K562 (cell line): Measurements from ENCODE around the gene MYRIP. TPM values are rescaled to one million over a fixed set of nuclear protein-coding genes. Genes with fewer than 3 reads are reported as not detected.

Experiments used
- ATAC-seq: fragments of 200-7000 bp; cut with Tn5 transposase; 3 replicates; pipeline ENCODE4 v1.9.1; 2020; ENCODE audit warnings: moderate library complexity
- BruUV-seq: library from RNA; stranded (reverse); fragments of 400-500 nt; replicated peaks from 2 replicates; lab custom pipeline; 2021; lab: Mats Ljungman, UMichigan
- CTCF ChIA-PET: fragments of 300-600 bp; formaldehyde crosslinking; extraction: SDS; loops from one replicate; lab custom pipeline; 2021; ENCODE audit warnings: low intra/inter-chr PET ratio; lab: Yijun Ruan, JAX
- POLR2A ChIA-PET: fragments of 300-600, 350-650 bp; sonication (Branson Sonifier 250); formaldehyde crosslinking; extraction: SDS; loops from one replicate; lab custom pipeline; 2021; ENCODE audit warnings: antibody characterized with exemption, inconsistent platforms; lab: Yijun Ruan, JAX
- DNase-seq, 4 experiments: peaks; one replicate each; pipeline versions ENCODE4 v3.0.0 to v3.0.0-alpha.2; 2011 to 2018; ENCODE audit warnings: low spot score in 3 of 4, mixed read lengths in 3 of 4; ENCODE audit errors: extremely low read depth in 1 of 4
- FAIRE-seq: peaks from 2 replicates; lab custom pipeline; 2011; peaks lifted over from hg19 to GRCh38; lab: Jason Lieb, UNC
- H2AFZ ChIP-seq: 2 replicates; pipeline ENCODE4 v1.6.0; 2011; ENCODE audit warnings: low read depth, low read length, control low read depth, inconsistent platforms
- H3K27ac ChIP-seq: fragments of 200-600 bp; 3 replicates; pipeline ENCODE4 v1.8.0; 2011; ENCODE audit warnings: low read depth, mild to moderate bottlenecking, control low read depth, inconsistent platforms, low read length, moderate library complexity, mixed read lengths; ENCODE audit errors: extremely low read depth
- H3K27me3 ChIP-seq, 2 experiments: fragments of 300-600 bp in 1 of 2; 2 replicates in 1 of 2; 3 replicates in 1 of 2; pipeline versions ENCODE4 v1.6.0 to v1.8.0; 2011; ENCODE audit warnings: inconsistent platforms in 2 of 2, low read length in 2 of 2, mild to moderate bottlenecking in 1 of 2, mixed read lengths in 1 of 2, moderate library complexity in 1 of 2; ENCODE audit not compliant: control insufficient read depth in 2 of 2, insufficient read depth in 2 of 2
- H3K36me3 ChIP-seq: fragments of 300-600 bp; 3 replicates; pipeline ENCODE4 v1.8.0; 2011; ENCODE audit warnings: mild to moderate bottlenecking, low read length, inconsistent platforms; ENCODE audit not compliant: control insufficient read depth, insufficient read depth
- H3K4me1 ChIP-seq, 2 experiments: fragments of 200-600 bp in 1 of 2; replicated peaks in 1 of 2; 2 replicates in 1 of 2; 3 replicates in 1 of 2; pipeline versions ENCODE4 v1.5.1 to v1.8.0; 2011; ENCODE audit warnings: inconsistent platforms in 2 of 2, low read length in 2 of 2, mild to moderate bottlenecking in 1 of 2, mixed read lengths in 1 of 2, moderate library complexity in 1 of 2; ENCODE audit not compliant: control insufficient read depth in 2 of 2, insufficient read depth in 2 of 2
- H3K4me2 ChIP-seq: 2 replicates; pipeline ENCODE4 v1.6.1; 2011; ENCODE audit warnings: low read length, control low read depth, inconsistent platforms, mixed read lengths; ENCODE audit not compliant: insufficient read depth
- H3K4me3 ChIP-seq: fragments of 200-600 bp; sonication (generic), shearing (Covaris generic); 2 replicates; pipeline ENCODE4 v1.5.1; 2016; ENCODE audit warnings: control low read depth, inconsistent platforms
- H3K79me2 ChIP-seq: fragments of 200-600 bp; 3 replicates; pipeline ENCODE4 v1.8.0; 2011; ENCODE audit warnings: low read length, inconsistent platforms; ENCODE audit not compliant: control insufficient read depth, insufficient read depth
- H3K9ac ChIP-seq, 2 experiments: 2 replicates each; pipeline versions ENCODE4 v1.6.0 to v1.6.1; 2011; ENCODE audit warnings: low read depth in 2 of 2, low read length in 2 of 2, control low read depth in 1 of 2, inconsistent platforms in 1 of 2, mild to moderate bottlenecking in 1 of 2, mixed read lengths in 1 of 2; ENCODE audit not compliant: insufficient read depth in 1 of 2
- H3K9me1 ChIP-seq: one replicate; pipeline ENCODE4 v1.6.0; 2011; ENCODE audit warnings: inconsistent platforms, mild to moderate bottlenecking, low read length, moderate library complexity; ENCODE audit not compliant: control insufficient read depth, insufficient read depth
- H3K9me3 ChIP-seq: replicated peaks from 2 replicates; pipeline ENCODE4 v1.5.1; 2011; ENCODE audit warnings: low read depth, low read length, inconsistent platforms; ENCODE audit not compliant: control insufficient read depth, insufficient read depth
- H4K20me1 ChIP-seq: replicated peaks from 2 replicates; pipeline ENCODE4 v1.6.1; 2011; ENCODE audit warnings: low read length, inconsistent platforms, mixed read lengths; ENCODE audit not compliant: control insufficient read depth, insufficient read depth
- ADNP ChIP-seq: fragments of 200-800 bp; sonication (Bioruptor generic); IDR thresholded peaks from 2 replicates; pipeline ENCODE4 v1.6.1; 2016; ENCODE audit warnings: missing genetic modification characterization, missing compliant biosample characterization
- DMBX1 ChIP-seq: fragments of 250-450 bp; sonication (Bioruptor Pico); IDR thresholded peaks from 2 replicates; pipeline ENCODE4 v1.8.0; 2022; ENCODE audit warnings: inconsistent platforms, mild to moderate bottlenecking, moderate library complexity, borderline replicate concordance
- MBD2 ChIP-seq: sonication (generic); IDR thresholded peaks from 2 replicates; pipeline ENCODE4 v1.6.1; 2016; ENCODE audit warnings: low read depth, borderline replicate concordance
- NCOA6 ChIP-seq: fragments of 450-650 bp; IDR thresholded peaks from 2 replicates; pipeline ENCODE4 v1.6.1; 2017; ENCODE audit warnings: mild to moderate bottlenecking
- PHB2 ChIP-seq: fragments of 450-650 bp; IDR thresholded peaks from 2 replicates; pipeline ENCODE4 v1.6.1; 2017; ENCODE audit warnings: low read depth
- PURB ChIP-seq: sonication (generic); formaldehyde crosslinking; IDR thresholded peaks from 2 replicates; pipeline ENCODE4 v1.9.0; 2021; ENCODE audit warnings: low read depth, mild to moderate bottlenecking, missing genetic modification reagents
- SMARCE1 ChIP-seq: fragments of 450-650 bp; IDR thresholded peaks from 2 replicates; pipeline ENCODE4 v1.7.1; 2016; ENCODE audit warnings: mild to moderate bottlenecking
- UBTF ChIP-seq, 2 experiments: IDR thresholded peaks; 2 replicates each; pipeline ENCODE4 v1.6.1; 2012; ENCODE audit warnings: improper control_type of control experiment in 2 of 2, low read depth in 2 of 2, low read length in 2 of 2, borderline replicate concordance in 1 of 2
- WGBS: fragments of 100-300 bp; shearing (Covaris generic); methylation state at CpG from one replicate; pipeline ENCODE4 v1.1.6; 2016; ENCODE audit warnings: low coverage, mixed read lengths; ENCODE audit not compliant: insufficient coverage; ENCODE audit errors: missing lambda C conversion rate; 5-methylcytosine and 5-hydroxymethylcytosine counted together
- in situ Hi-C: fragments of 300-500 bp; cut with MboI; formaldehyde crosslinking; loops from 4 replicates; pipeline ENCODE4 v1.15.0; 2018; ENCODE audit warnings: inconsistent platforms, mixed read lengths
- intact Hi-C: fragments of 100-400 bp; cut with micrococcal nuclease; formaldehyde crosslinking; loops from 2 replicates; pipeline ENCODE4 v1.14.2; 2022
- polyA plus RNA-seq, 8 experiments: library from polyadenylated mRNA; depleted of rRNA in 4 of 8; stranded (reverse) in 5 of 8; unstranded in 3 of 8; fragments of >200 nt; fragmentation: Nextera tagmentation in 2 of 8; fragmentation: Illumina TruSeq in 1 of 8; extraction: Ambion mirVana in 2 of 8; extraction: Trizol in 1 of 8; gene quantifications; 2 replicates each; pipeline versions ENCODE4 v1.2.1 to v1.2.3, GENCODE V29; 2011 to 2014; ENCODE audit warnings: inconsistent platforms in 1 of 8, missing spikeins in 1 of 8
- total RNA-seq, 7 experiments: library from RNA; depleted of rRNA in 6 of 7; stranded (reverse); fragments of >200 nt in 6 of 7; fragmentation: Illumina TruSeq in 2 of 7; extraction: Trizol in 2 of 7; gene quantifications; 2 replicates each; pipeline versions ENCODE4 v1.2.1 to v1.2.3, GENCODE V29; 2011 to 2021; ENCODE audit warnings: low replicate concordance in 1 of 7
- TF ChIP-seq, protein P1 (sequence below), 2 experiments: fragments of 450-650 bp; formaldehyde crosslinking in 1 of 2; IDR thresholded peaks; 2 replicates each; pipeline versions ENCODE4 v1.4.0 to v1.6.1; 2014 to 2020; ENCODE audit warnings: mild to moderate bottlenecking in 2 of 2, borderline replicate concordance in 1 of 2, low read depth in 1 of 2

MYRIP gene
- total and polyA plus RNA-seq, 9 of the 15 experiments (the other 6 are each of a cell fraction or from before 2014, with no cell fraction given), result 0.03 to 0.12 TPM; not detected in 7

DNA sequence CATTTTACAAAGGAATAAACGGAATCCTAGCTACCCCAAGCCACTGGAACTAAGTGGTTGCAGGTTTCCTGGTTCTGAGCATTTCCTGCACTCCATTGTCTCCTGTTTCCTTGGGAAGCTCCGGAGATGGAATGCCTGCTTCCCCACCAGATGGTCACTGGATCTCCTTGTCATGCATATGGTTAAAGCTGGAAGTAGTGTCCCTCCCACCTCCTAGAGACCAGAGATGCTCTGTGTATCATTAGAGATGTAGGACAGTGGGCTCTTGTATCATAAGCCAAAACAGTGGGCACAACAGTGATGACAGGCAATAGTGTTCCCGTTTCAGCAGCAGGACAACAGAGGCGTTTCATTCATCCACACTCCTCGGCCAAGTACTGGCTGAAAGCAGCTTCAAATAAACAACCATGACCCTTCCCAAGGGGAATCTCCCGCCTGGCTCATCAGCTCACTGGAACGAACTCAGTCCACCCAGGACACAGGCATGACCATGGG is 363.9 kb downstream of the MYRIP start (continued):
- no peak for TF ChIP-seq UBTF (IDR thresholded peaks at IDR 0.05; ENCODE audit: borderline replicate concordance in 1 of 2, low read depth in 2 of 2, low read length in 2 of 2)
- no peak for TF ChIP-seq ADNP (tag)
- TF ChIP-seq MBD2, result no peak

DNA sequence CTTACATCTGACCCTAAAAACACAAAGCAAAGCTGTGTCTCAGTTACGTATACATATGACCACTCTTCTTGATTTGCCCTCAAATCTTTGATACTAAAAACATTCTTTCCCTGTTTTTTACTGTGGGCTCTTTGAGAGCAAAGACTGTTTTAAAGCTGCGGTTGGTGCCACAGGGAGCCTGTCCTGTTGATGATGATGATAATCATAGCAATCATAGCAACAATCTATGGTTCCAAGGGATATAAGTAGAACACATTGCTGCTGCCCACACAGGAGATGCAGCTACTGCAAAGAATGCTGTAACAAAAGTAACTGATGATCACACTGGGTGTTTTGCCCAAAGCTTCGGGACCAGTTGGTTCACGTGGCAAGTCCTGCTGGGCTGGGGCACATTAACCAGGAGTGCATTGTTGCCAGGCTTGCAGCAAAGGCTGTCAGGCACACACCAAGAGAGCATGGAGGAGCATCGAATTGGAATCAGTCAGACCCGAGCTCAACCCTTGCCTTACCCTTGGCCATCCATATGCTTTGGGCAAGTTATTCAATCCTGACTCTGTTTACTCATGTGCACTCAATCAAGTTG is 368.7 kb downstream of the MYRIP start:
- under 1% methylated on average over 6 of the region's 6 CpGs for WGBS
- CTCF ChIA-PET, result interaction anchor here (1.0 to 1.2 kb wide), 3 partner anchors 139 to 636 kb away, joined by 3 to 9 read pairs (median 5); no protein-coding TSS in a partner anchor
- TF ChIP-seq, protein P1, sequence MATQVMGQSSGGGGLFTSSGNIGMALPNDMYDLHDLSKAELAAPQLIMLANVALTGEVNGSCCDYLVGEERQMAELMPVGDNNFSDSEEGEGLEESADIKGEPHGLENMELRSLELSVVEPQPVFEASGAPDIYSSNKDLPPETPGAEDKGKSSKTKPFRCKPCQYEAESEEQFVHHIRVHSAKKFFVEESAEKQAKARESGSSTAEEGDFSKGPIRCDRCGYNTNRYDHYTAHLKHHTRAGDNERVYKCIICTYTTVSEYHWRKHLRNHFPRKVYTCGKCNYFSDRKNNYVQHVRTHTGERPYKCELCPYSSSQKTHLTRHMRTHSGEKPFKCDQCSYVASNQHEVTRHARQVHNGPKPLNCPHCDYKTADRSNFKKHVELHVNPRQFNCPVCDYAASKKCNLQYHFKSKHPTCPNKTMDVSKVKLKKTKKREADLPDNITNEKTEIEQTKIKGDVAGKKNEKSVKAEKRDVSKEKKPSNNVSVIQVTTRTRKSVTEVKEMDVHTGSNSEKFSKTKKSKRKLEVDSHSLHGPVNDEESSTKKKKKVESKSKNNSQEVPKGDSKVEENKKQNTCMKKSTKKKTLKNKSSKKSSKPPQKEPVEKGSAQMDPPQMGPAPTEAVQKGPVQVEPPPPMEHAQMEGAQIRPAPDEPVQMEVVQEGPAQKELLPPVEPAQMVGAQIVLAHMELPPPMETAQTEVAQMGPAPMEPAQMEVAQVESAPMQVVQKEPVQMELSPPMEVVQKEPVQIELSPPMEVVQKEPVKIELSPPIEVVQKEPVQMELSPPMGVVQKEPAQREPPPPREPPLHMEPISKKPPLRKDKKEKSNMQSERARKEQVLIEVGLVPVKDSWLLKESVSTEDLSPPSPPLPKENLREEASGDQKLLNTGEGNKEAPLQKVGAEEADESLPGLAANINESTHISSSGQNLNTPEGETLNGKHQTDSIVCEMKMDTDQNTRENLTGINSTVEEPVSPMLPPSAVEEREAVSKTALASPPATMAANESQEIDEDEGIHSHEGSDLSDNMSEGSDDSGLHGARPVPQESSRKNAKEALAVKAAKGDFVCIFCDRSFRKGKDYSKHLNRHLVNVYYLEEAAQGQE (IDR thresholded peaks at IDR 0.05; ENCODE audit: borderline replicate concordance), result no peak
- TF ChIP-seq, protein P1 (CRISPR knock-in tag; IDR thresholded peaks at IDR 0.05; ENCODE audit: low read depth), result no peak
- TF ChIP-seq PHB2 (no peak), DMBX1 (CRISPR knock-in tag) (no peak), NCOA6 (no peak), PURB (no peak), SMARCE1 (no peak)

More for the DNA sequence above, 368.7 kb downstream of the MYRIP start:
- no peaks in the 10 kb centered on the region for H3K9me3 ChIP-seq
- H4K20me1 ChIP-seq, result peaks cover 11% of the 10 kb centered on the region
- in situ Hi-C loops, result loop anchor here (10.0 kb wide), 1 partner anchor 633 kb away; no protein-coding TSS in a partner anchor
- H2AFZ ChIP-seq, result no peak overlapping the region
- no peaks in the 10 kb centered on the region for H3K36me3 ChIP-seq
- no peak overlapping the region for H3K27ac ChIP-seq
- no TSS peak for BruUV-seq
- H3K27me3 ChIP-seq, result peaks cover 6 to 11% of the 10 kb centered on the region in 2 experiments; a peak in 2 of 5 replicates
- H3K9ac ChIP-seq, result no peak overlapping the region
- POLR2A ChIA-PET, result interaction anchor here (0.7 to 1.8 kb wide), 3 partner anchors 13 to 77 kb away, joined by 3 to 4 read pairs (median 3); no protein-coding TSS in a partner anchor
- H3K4me1 ChIP-seq, result no peaks in the 10 kb centered on the region
- intact Hi-C loops, result loop anchor here (5.0 to 10.0 kb wide), 5 partner anchors 163 to 733 kb away; no protein-coding TSS in a partner anchor
- no peak for ATAC-seq
- no peak for DNase-seq
- no peak for FAIRE-seq
- H3K4me3 ChIP-seq, result no peak overlapping the region
- H3K9me1 ChIP-seq, result no peaks in the 10 kb centered on the region
- no peak overlapping the region for H3K4me2 ChIP-seq
- no peaks in the 10 kb centered on the region for H3K79me2 ChIP-seq
